H1 (cell line): ENCODE data around the gene NELFE. TPM values are rescaled to one million over a fixed set of nuclear protein-coding genes. Genes with fewer than 3 reads are reported as not detected.

ENCODE experiments used
- CTCF ChIA-PET: fragments of 300-600 bp; sonication (Branson Sonifier 250); formaldehyde crosslinking; loops from one replicate; lab custom pipeline; 2021; ENCODE audit not compliant: partially characterized antibody; lab: Charles Lee
- POLR2A ChIA-PET: fragments of 300-600 bp; sonication (Branson Sonifier 250); formaldehyde crosslinking; loops from one replicate; lab custom pipeline; 2021; ENCODE audit warnings: inconsistent platforms; ENCODE audit not compliant: partially characterized antibody; lab: Charles Lee
- DNase-seq, 2 experiments: peaks; one replicate each; pipeline versions ENCODE4 v3.0.0 to v3.0.0-alpha.2; 2010 to 2022; ENCODE audit warnings: low spot score in 2 of 2, low read depth in 1 of 2, mixed read lengths in 1 of 2
- FAIRE-seq: peaks from 2 replicates; lab custom pipeline; 2011; peaks lifted over from hg19 to GRCh38; lab: Jason Lieb, UNC
- H2AFZ ChIP-seq: 2 replicates; pipeline ENCODE4 v1.8.1; 2012; ENCODE audit warnings: low read length, inconsistent platforms
- H2AK5ac ChIP-seq: 2 replicates; pipeline ENCODE4 v1.6.1; 2013; ENCODE audit warnings: low read depth, low read length
- H2BK120ac ChIP-seq: replicated peaks from 2 replicates; pipeline ENCODE3; 2013; ENCODE audit warnings: low read depth, low read length, inconsistent platforms
- H2BK12ac ChIP-seq: 2 replicates; pipeline ENCODE4 v1.6.1; 2013; ENCODE audit warnings: low read depth, low read length
- H2BK15ac ChIP-seq: 2 replicates; pipeline ENCODE4 v1.6.1; 2013; ENCODE audit warnings: low read length
- H2BK20ac ChIP-seq: 2 replicates; pipeline ENCODE4 v1.6.1; 2013; ENCODE audit warnings: low read length
- H2BK5ac ChIP-seq: 2 replicates; pipeline ENCODE4 v1.6.1; 2013; ENCODE audit warnings: low read depth, low read length
- H3K14ac ChIP-seq: 2 replicates; pipeline ENCODE4 v1.6.1; 2013; ENCODE audit warnings: inconsistent platforms; ENCODE audit not compliant: insufficient read length
- H3K18ac ChIP-seq: 2 replicates; pipeline ENCODE4 v1.6.1; 2013; ENCODE audit warnings: low read length; ENCODE audit errors: extremely low read depth
- H3K23ac ChIP-seq: 2 replicates; pipeline ENCODE4 v1.6.1; 2013; ENCODE audit warnings: inconsistent platforms; ENCODE audit not compliant: insufficient read length
- H3K23me2 ChIP-seq: 2 replicates; pipeline ENCODE4 v1.6.1; 2013; ENCODE audit warnings: low read depth, low read length
- H3K27ac ChIP-seq: 2 replicates; pipeline ENCODE4 v1.6.1; 2011; ENCODE audit warnings: low read depth, low read length, inconsistent platforms
- H3K27me3 ChIP-seq, 4 experiments: replicated peaks in 1 of 4; 1 replicate in 1 of 4; 2 replicates in 3 of 4; pipeline versions ENCODE4 v1.6.1 to v1.8.1; 2011 to 2013; ENCODE audit warnings: low read length in 3 of 4, mild to moderate bottlenecking in 3 of 4, inconsistent platforms in 2 of 4, mixed read lengths in 2 of 4, moderate library complexity in 1 of 4; ENCODE audit not compliant: control insufficient read depth in 3 of 4, insufficient read depth in 3 of 4; ENCODE audit errors: extremely low read depth in 1 of 4
- H3K36me3 ChIP-seq, 4 experiments: 2 replicates each; pipeline versions ENCODE4 v1.6.1 to v1.8.1; 2011 to 2013; ENCODE audit warnings: mild to moderate bottlenecking in 4 of 4, low read length in 3 of 4, moderate library complexity in 2 of 4, control low read depth in 1 of 4, inconsistent platforms in 1 of 4; ENCODE audit not compliant: insufficient read depth in 4 of 4, control insufficient read depth in 2 of 4
- H3K4ac ChIP-seq: replicated peaks from 2 replicates; pipeline ENCODE3; 2013; ENCODE audit warnings: low read length, low read depth, mixed read lengths, inconsistent platforms; ENCODE audit not compliant: insufficient read length
- H3K4me1 ChIP-seq, 4 experiments: replicated peaks in 1 of 4; 1 replicate in 1 of 4; 2 replicates in 3 of 4; pipeline versions ENCODE4 v1.6.1 to v1.8.1; 2011 to 2013; ENCODE audit warnings: low read length in 3 of 4, inconsistent platforms in 2 of 4, mixed read lengths in 1 of 4; ENCODE audit not compliant: insufficient read depth in 4 of 4, control insufficient read depth in 3 of 4
- H3K4me2 ChIP-seq, 2 experiments: 2 replicates each; pipeline versions ENCODE4 v1.6.1 to v1.8.1; 2011 to 2013; ENCODE audit warnings: low read depth in 2 of 2, low read length in 2 of 2, control low read depth in 1 of 2, inconsistent platforms in 1 of 2, mild to moderate bottlenecking in 1 of 2; ENCODE audit not compliant: insufficient read depth in 1 of 2
- H3K4me3 ChIP-seq, 4 experiments: fragments of 200-600, 300-600 bp in 1 of 4; sonication (generic), shearing (Covaris generic), sonication (Bioruptor Twin) in 1 of 4; 2 replicates each; pipeline versions ENCODE4 v1.5.1 to v1.8.1; 2011 to 2016; ENCODE audit warnings: low read length in 4 of 4, low read depth in 3 of 4, control low read depth in 2 of 4, inconsistent platforms in 2 of 4, mild to moderate bottlenecking in 2 of 4, mixed read lengths in 1 of 4, moderate library complexity in 1 of 4; ENCODE audit not compliant: insufficient read depth in 2 of 4; ENCODE audit errors: extremely low read depth in 1 of 4
- H3K56ac ChIP-seq: replicated peaks from 2 replicates; pipeline ENCODE3; 2013; ENCODE audit warnings: low read depth, mild to moderate bottlenecking, mixed read lengths, low read length, inconsistent platforms; ENCODE audit not compliant: insufficient read length
- H3K79me1 ChIP-seq: 2 replicates; pipeline ENCODE4 v1.6.1; 2013; ENCODE audit warnings: low read depth, low read length, control low read depth
- H3K79me2 ChIP-seq, 2 experiments: 2 replicates each; pipeline versions ENCODE4 v1.6.1 to v1.8.1; 2012 to 2013; ENCODE audit warnings: low read length in 2 of 2, mild to moderate bottlenecking in 2 of 2, inconsistent platforms in 1 of 2; ENCODE audit not compliant: insufficient read depth in 2 of 2, control insufficient read depth in 1 of 2
- H3K9ac ChIP-seq, 4 experiments: replicated peaks in 1 of 4; 1 replicate in 1 of 4; 2 replicates in 3 of 4; pipeline versions ENCODE4 v1.6.1 to v1.8.1; 2011 to 2013; ENCODE audit warnings: low read depth in 3 of 4, low read length in 3 of 4, control low read depth in 2 of 4, mild to moderate bottlenecking in 2 of 4, moderate library complexity in 2 of 4, inconsistent platforms in 1 of 4; ENCODE audit errors: extremely low read depth in 1 of 4
- H3K9me3 ChIP-seq, 2 experiments: 2 replicates each; pipeline versions ENCODE4 v1.6.1 to v1.8.1; 2012 to 2013; ENCODE audit warnings: mild to moderate bottlenecking in 2 of 2, moderate library complexity in 2 of 2, control low read depth in 1 of 2, inconsistent platforms in 1 of 2, low read depth in 1 of 2, low read length in 1 of 2, mixed read lengths in 1 of 2; ENCODE audit not compliant: insufficient read depth in 2 of 2
- H4K20me1 ChIP-seq, 2 experiments: replicated peaks in 1 of 2; 2 replicates each; pipeline versions ENCODE3 to v1.8.1; 2011 to 2013; ENCODE audit warnings: inconsistent platforms in 2 of 2, low read length in 2 of 2, mild to moderate bottlenecking in 1 of 2; ENCODE audit not compliant: insufficient read depth in 2 of 2, control insufficient read depth in 1 of 2
- H4K5ac ChIP-seq: 2 replicates; pipeline ENCODE4 v1.6.1; 2013; ENCODE audit warnings: low read length, low read depth, mixed read lengths, inconsistent platforms; ENCODE audit not compliant: insufficient read length
- H4K8ac ChIP-seq: 2 replicates; pipeline ENCODE4 v1.8.0; 2013; ENCODE audit warnings: mild to moderate bottlenecking, moderate library complexity, low read length, inconsistent platforms; ENCODE audit not compliant: insufficient read depth; ENCODE audit errors: extremely low read depth
- H4K91ac ChIP-seq: replicated peaks from 2 replicates; pipeline ENCODE3; 2013; ENCODE audit warnings: low read length, mixed read lengths, inconsistent platforms; ENCODE audit not compliant: insufficient read length
- HDAC6 ChIP-seq: IDR thresholded peaks from one replicate; pipeline ENCODE4 v1.7.1; 2012; ENCODE audit warnings: low read depth, mild to moderate bottlenecking, inconsistent platforms, low read length, moderate library complexity
- JUND ChIP-seq: IDR thresholded peaks from 2 replicates; pipeline ENCODE4 v1.6.1; 2011; ENCODE audit warnings: mild to moderate bottlenecking, improper control_type of control experiment, low read length
- POLR2A ChIP-seq, 2 experiments: IDR thresholded peaks; 1 replicate in 1 of 2; 2 replicates in 1 of 2; pipeline ENCODE4 v1.6.1; 2011; ENCODE audit warnings: low read depth in 2 of 2, low read length in 2 of 2, mild to moderate bottlenecking in 2 of 2; ENCODE audit errors: control extremely low read depth in 1 of 2
- RFX5 ChIP-seq: IDR thresholded peaks from 2 replicates; pipeline ENCODE4 v1.6.1; 2011; ENCODE audit warnings: low read depth, low read length, improper control_type of control experiment, borderline replicate concordance
- WGBS, 2 experiments: shearing (Covaris generic) in 1 of 2; methylation state at CpG; one replicate each; pipeline versions ENCODE4 v1.1.6 to v1.1.7; 2013 to 2015; ENCODE audit warnings: low lambda C conversion rate in 2 of 2, mixed read lengths in 2 of 2, inconsistent platforms in 1 of 2, low coverage in 1 of 2, missing lambda C conversion rate in 1 of 2; ENCODE audit not compliant: insufficient replicate concordance in 2 of 2, insufficient coverage in 1 of 2, insufficient read length in 1 of 2; ENCODE audit errors: extremely low coverage in 1 of 2, missing lambda C conversion rate in 1 of 2; 5-methylcytosine and 5-hydroxymethylcytosine counted together
- polyA plus RNA-seq, 7 experiments: library from polyadenylated mRNA; depleted of rRNA in 3 of 7; stranded (reverse) in 5 of 7; unstranded in 2 of 7; fragments of >200 nt in 5 of 7; fragments of 200-250 nt in 2 of 7; gene quantifications; 1 replicate in 5 of 7; 2 replicates in 1 of 7; 4 replicates in 1 of 7; pipeline versions ENCODE4 v1.2.1 to v1.2.3, GENCODE V29; 2011 to 2013; ENCODE audit warnings: missing spikeins in 2 of 7, mixed read lengths in 2 of 7
- total RNA-seq: library from RNA; stranded (reverse); fragmentation: NEBNext Ultra II Directional; extraction: Animal tissue kit (Norgen Biotek cat#: 25700); gene quantifications from 2 replicates; pipeline ENCODE4 v1.2.1, GENCODE V29; 2021

Gene NELFE
- total and polyA plus RNA-seq, 2 of the 8 experiments (the other 6 are each of a cell fraction or from before 2014, with no cell fraction given): 49.2 to 71.5 TPM

- Histone ChIP-seq H2AFZ (no peak overlapping the region), H2BK12ac (no peak overlapping the region), H2BK5ac (no peak overlapping the region), H3K14ac (no peak overlapping the region), H3K79me2 (no peaks in the 10 kb centered on the region), H3K4me2 (no peak overlapping the region), H3K23ac (no peak overlapping the region), H4K91ac (no peak overlapping the region), H3K79me1 (no peaks in the 10 kb centered on the region), H3K36me3 (no peaks in the 10 kb centered on the region), H3K9me3 (no peaks in the 10 kb centered on the region), H3K9ac (no peak overlapping the region), H3K27ac (no peak overlapping the region), H4K8ac (no peak overlapping the region), H4K20me1 (no peaks in the 10 kb centered on the region), H3K4ac (no peak overlapping the region), H3K56ac (no peak overlapping the region), H3K23me2 (no peaks in the 10 kb centered on the region), H2BK20ac (no peak overlapping the region), H2BK15ac (no peak overlapping the region), H3K18ac (no peak overlapping the region), H3K4me3 (no peak overlapping the region), H3K4me1 (peaks cover 0 to 2% (median 0%) of the 10 kb centered on the region in 4 experiments; a peak in 1 of 7 replicates), H4K5ac (no peak overlapping the region), H2AK5ac (no peak overlapping the region), H3K27me3 (peaks cover 0 to 11% (median 2%) of the 10 kb centered on the region in 4 experiments; a peak in 3 of 7 replicates), H2BK120ac (no peak overlapping the region)
- no peak for DNase-seq
- ChIA-PET CTCF (interaction anchor here (0.8 to 7.8 kb wide), 4 partner anchors 9 to 30 kb away, joined by 4 to 53 read pairs (median 11); no protein-coding TSS in a partner anchor), POLR2A (interaction anchor here (3.4 to 6.9 kb wide), 2 partner anchors 7 to 28 kb away, joined by 16 to 47 read pairs; partner anchors contain the start of gene DXO)
- 85% methylated on average over 3 of the region's 3 CpGs; no CpG with 5 or more reads in 1 of the 2 experiments for WGBS, 2 experiments
- TF ChIP-seq POLR2A (IDR thresholded peaks at IDR 0.05; ENCODE audit: control extremely low read depth in 1 of 2, low read depth in 2 of 2, low read length in 2 of 2) (no peak), JUND (no peak), RFX5 (no peak), HDAC6 (no peak)
- FAIRE-seq: no peak
Measured at GRCh38 chr6:31943742-31944141, 15.0 kb downstream of the NELFE start.
